GM23338 (cell line): Measurements from ENCODE around the gene KRT84. TPM values are rescaled to one million over a fixed set of nuclear protein-coding genes. Genes with fewer than 3 reads are reported as not detected.

Experiments
- ATAC-seq: fragments of 200-7000 bp; cut with Tn5 transposase; 3 replicates; pipeline ENCODE4 v1.9.1; 2020
- DNase-seq: peaks from one replicate; pipeline ENCODE4 v3.0.0-alpha.2; 2015; ENCODE audit warnings: low spot score
- H2AFZ ChIP-seq: fragments of 200-600 bp; sonication (generic); 2 replicates; pipeline ENCODE4 v1.8.0; 2016; ENCODE audit warnings: antibody characterized with exemption, mild to moderate bottlenecking, moderate library complexity
- H3F3A ChIP-seq: fragments of 200-600 bp; sonication (generic); replicated peaks from 2 replicates; pipeline ENCODE4 v1.8.0; 2017; ENCODE audit warnings: antibody characterized with exemption, mixed run types, low read depth
- H3K27ac ChIP-seq: fragments of 200-600 bp; sonication (generic); 2 replicates; pipeline ENCODE4 v1.6.1; 2016; ENCODE audit warnings: low read depth
- H3K27me3 ChIP-seq: fragments of 200-600 bp; sonication (generic); 2 replicates; pipeline ENCODE4 v1.8.0; 2016; ENCODE audit warnings: mild to moderate bottlenecking, mixed run types, moderate library complexity; ENCODE audit not compliant: insufficient read depth
- H3K36me3 ChIP-seq: fragments of 200-600 bp; sonication (generic); 2 replicates; pipeline ENCODE4 v1.8.0; 2016; ENCODE audit warnings: mild to moderate bottlenecking; ENCODE audit not compliant: insufficient read depth
- H3K4me1 ChIP-seq: fragments of 200-600 bp; sonication (generic); 2 replicates; pipeline ENCODE4 v1.8.0; 2016; ENCODE audit warnings: mild to moderate bottlenecking, moderate library complexity; ENCODE audit not compliant: insufficient read depth
- H3K4me2 ChIP-seq: fragments of 200-600 bp; sonication (generic); 2 replicates; pipeline ENCODE4 v1.7.1; 2017; ENCODE audit warnings: mixed run types
- H3K4me3 ChIP-seq: fragments of 200-600 bp; sonication (generic); 2 replicates; pipeline ENCODE4 v1.6.1; 2016; ENCODE audit warnings: mixed run types
- H3K79me2 ChIP-seq: fragments of 200-600 bp; sonication (generic); replicated peaks from 2 replicates; pipeline ENCODE4 v1.8.0; 2017; ENCODE audit warnings: mild to moderate bottlenecking; ENCODE audit not compliant: insufficient read depth
- H3K9me2 ChIP-seq: fragments of 200-600 bp; sonication (generic); 2 replicates; pipeline ENCODE4 v1.8.0; 2017; ENCODE audit not compliant: insufficient read depth
- H4K20me1 ChIP-seq: fragments of 200-600 bp; sonication (generic); replicated peaks from 2 replicates; pipeline ENCODE4 v1.8.0; 2017; ENCODE audit warnings: mild to moderate bottlenecking; ENCODE audit not compliant: insufficient read depth
- H3K27ac Mint-ChIP-seq: 2 replicates; pipeline ENCODE4 v1.8.0; 2020; ENCODE audit warnings: inconsistent platforms, mild to moderate bottlenecking, moderate library complexity, mixed read lengths
- H3K27me3 Mint-ChIP-seq: 3 replicates; pipeline ENCODE4 v1.8.0; 2022; ENCODE audit warnings: low read depth, mild to moderate bottlenecking, moderate library complexity, mixed read lengths, inconsistent platforms; ENCODE audit not compliant: insufficient read depth, poor library complexity
- H3K36me3 Mint-ChIP-seq: 3 replicates; pipeline ENCODE4 v1.8.0; 2021; ENCODE audit warnings: low read depth, mild to moderate bottlenecking, inconsistent platforms, moderate library complexity, mixed read lengths
- H3K4me1 Mint-ChIP-seq: 3 replicates; pipeline ENCODE4 v1.8.0; 2020; ENCODE audit warnings: mild to moderate bottlenecking, inconsistent platforms, mixed read lengths
- H3K4me3 Mint-ChIP-seq: 3 replicates; pipeline ENCODE4 v1.8.0; 2021; ENCODE audit warnings: moderate library complexity, mild to moderate bottlenecking, inconsistent platforms, mixed read lengths
- H3K9me3 Mint-ChIP-seq: 3 replicates; pipeline ENCODE4 v1.8.0; 2020; ENCODE audit warnings: moderate library complexity, mild to moderate bottlenecking, inconsistent platforms, mixed read lengths
- CREB1 ChIP-seq: fragments of 250-450 bp; sonication (Bioruptor Pico); IDR thresholded peaks from 2 replicates; pipeline ENCODE4 v1.5.0; 2020; ENCODE audit warnings: low read depth, mild to moderate bottlenecking, moderate library complexity
- EZH2 ChIP-seq: fragments of 200-600 bp; sonication (generic); IDR thresholded peaks from one replicate; pipeline ENCODE4 v1.8.0; 2017; ENCODE audit warnings: antibody characterized with exemption, mild to moderate bottlenecking, low read depth; ENCODE audit not compliant: unreplicated experiment
- EZH2phosphoT487 ChIP-seq: fragments of 200-600 bp; sonication (generic); IDR thresholded peaks from one replicate; pipeline ENCODE4 v1.8.1; 2018; ENCODE audit warnings: antibody characterized with exemption; ENCODE audit not compliant: unreplicated experiment
- JUNB ChIP-seq: IDR thresholded peaks from one replicate; pipeline ENCODE4 v1.6.1; 2016; ENCODE audit warnings: antibody characterized with exemption; ENCODE audit not compliant: unreplicated experiment
- NANOG ChIP-seq: IDR thresholded peaks from 2 replicates; pipeline ENCODE4 v1.6.1; 2016; ENCODE audit warnings: antibody characterized with exemption, borderline replicate concordance
- POLR2AphosphoS5 ChIP-seq: IDR thresholded peaks from 2 replicates; pipeline ENCODE4 v1.6.1; 2016; ENCODE audit warnings: antibody characterized with exemption, low read depth
- REST ChIP-seq: IDR thresholded peaks from one replicate; pipeline ENCODE4 v1.6.1; 2018; ENCODE audit warnings: antibody characterized with exemption; ENCODE audit not compliant: unreplicated experiment
- STAT1 ChIP-seq: IDR thresholded peaks from one replicate; pipeline ENCODE4 v1.6.1; 2016; ENCODE audit warnings: antibody characterized with exemption; ENCODE audit not compliant: unreplicated experiment
- ZNF114 ChIP-seq: fragments of 250-450 bp; sonication (Bioruptor Pico); IDR thresholded peaks from 2 replicates; pipeline ENCODE4 v1.5.0; 2020; ENCODE audit warnings: mild to moderate bottlenecking, moderate library complexity
- polyA plus RNA-seq: library from polyadenylated mRNA; unstranded; fragments of >200 nt; fragmentation: Nextera tagmentation; extraction: Ambion mirVana; gene quantifications from 2 replicates; pipeline ENCODE4 v1.2.1, GENCODE V29; 2016
- total RNA-seq: library from RNA; depleted of rRNA; stranded (reverse); fragments of >200 nt; shearing (Covaris generic); gene quantifications from 2 replicates; pipeline ENCODE4 v1.2.3, GENCODE V29; 2014
- TF ChIP-seq, protein P1 (sequence below), 2 experiments: fragments of 200-600 bp in 1 of 2; sonication (generic) in 1 of 2; conservative IDR thresholded peaks; 2 replicates each; pipeline versions ENCODE4 v1.5.1 to v1.6.1; 2016 to 2017; ENCODE audit warnings: antibody characterized with exemption in 2 of 2, low read depth in 2 of 2, mild to moderate bottlenecking in 2 of 2, moderate library complexity in 1 of 2
- TF ChIP-seq, protein P2 (sequence below): IDR thresholded peaks from 2 replicates; pipeline ENCODE4 v1.6.1; 2016; ENCODE audit warnings: antibody characterized with exemption

Gene KRT84
- total and polyA plus RNA-seq, 2 experiments from 2014 or later: not detected

DNA sequence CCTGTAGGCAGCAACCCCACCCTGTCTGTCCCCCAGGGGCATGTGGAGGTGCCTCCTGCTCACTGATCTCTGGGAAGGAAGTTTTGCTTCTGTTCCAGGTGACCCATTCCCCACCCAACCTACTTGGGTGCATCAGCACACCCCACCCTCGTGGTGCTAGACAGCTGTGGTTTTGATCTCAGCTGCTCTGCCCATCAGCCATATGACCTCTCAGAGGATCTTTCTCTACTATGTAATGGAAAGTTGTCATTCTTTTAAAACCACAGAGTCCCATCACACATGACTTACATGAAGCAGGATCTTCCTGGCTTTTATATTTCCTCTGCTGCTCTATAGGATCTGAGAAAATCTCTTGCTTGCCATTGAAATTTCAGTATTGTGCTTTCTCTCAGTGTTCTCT is 34.2 kb upstream of the KRT84 start:
- H3K4me3 ChIP-seq: no peak overlapping the region
- no peak for ATAC-seq
- Mint-ChIP-seq H3K27ac (no peak overlapping the region), H3K9me3 (no peaks in the 10 kb centered on the region; the same call in 2 of the 3 replicates), H3K36me3 (no peaks in the 10 kb centered on the region), H3K27me3 (peaks cover 2% of the 10 kb centered on the region), H3K4me1 (peaks cover 9% of the 10 kb centered on the region), H3K4me3 (no peak overlapping the region)
- H3K9me2 ChIP-seq: 0 out of 2 replicates have a peak, but pooled peaks cover 3% of the 10 kb centered on the region
- H3F3A ChIP-seq: no peaks in the 10 kb centered on the region
- no peak overlapping the region for H3K4me2 ChIP-seq
- no peaks in the 10 kb centered on the region for H3K4me1 ChIP-seq
- H3K27me3 ChIP-seq: no peaks in the 10 kb centered on the region
- H3K27ac ChIP-seq: no peak overlapping the region
- DNase-seq: no peak
- TF ChIP-seq EZH2: no peak
- no peak for TF ChIP-seq REST
- TF ChIP-seq NANOG: no peak
- H2AFZ ChIP-seq: no peak overlapping the region
- no peaks in the 10 kb centered on the region for H3K36me3 ChIP-seq
- no peaks in the 10 kb centered on the region for H3K79me2 ChIP-seq
- H4K20me1 ChIP-seq: no peaks in the 10 kb centered on the region

DNA sequence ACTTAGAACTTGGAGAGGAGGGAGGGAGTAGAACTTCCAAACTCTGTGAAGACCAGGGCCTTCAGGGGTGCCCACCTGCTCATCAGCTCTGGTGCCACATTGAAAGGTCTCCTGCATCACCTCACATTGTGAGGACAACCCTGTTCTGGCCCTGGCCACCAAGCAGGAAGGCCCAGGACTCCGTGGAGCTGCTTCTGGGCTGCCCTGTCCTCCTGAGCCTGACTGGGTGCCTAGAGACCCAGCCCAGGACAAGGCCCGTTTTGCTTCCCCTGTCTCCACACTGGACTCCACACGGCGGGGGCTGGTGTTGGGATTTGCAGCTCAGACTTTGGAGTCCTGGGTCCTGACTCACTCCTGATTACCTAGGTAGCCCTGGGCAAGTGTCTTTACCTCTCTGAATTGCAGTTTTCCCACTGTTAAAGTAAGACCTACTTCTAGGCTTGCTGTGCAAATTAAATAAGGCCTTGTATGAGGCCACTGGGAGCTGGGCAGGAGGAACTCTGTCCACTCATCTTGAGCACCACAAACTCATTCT is 33.2 kb upstream of the KRT84 start:
- Histone ChIP-seq H3K27ac (no peak overlapping the region), H2AFZ (no peak overlapping the region), H3K4me3 (no peak overlapping the region), H3F3A (no peaks in the 10 kb centered on the region), H3K79me2 (no peaks in the 10 kb centered on the region), H3K27me3 (no peaks in the 10 kb centered on the region), H3K4me1 (no peaks in the 10 kb centered on the region), H3K9me2 (0 out of 2 replicates have a peak, but pooled peaks cover 3% of the 10 kb centered on the region), H3K36me3 (no peaks in the 10 kb centered on the region), H3K4me2 (no peak overlapping the region), H4K20me1 (no peaks in the 10 kb centered on the region)
- Mint-ChIP-seq H3K27ac (no peak overlapping the region), H3K27me3 (peaks cover 2% of the 10 kb centered on the region), H3K4me3 (no peak overlapping the region), H3K9me3 (no peaks in the 10 kb centered on the region; the same call in 2 of the 3 replicates), H3K4me1 (peaks cover 9% of the 10 kb centered on the region), H3K36me3 (no peaks in the 10 kb centered on the region)
- ATAC-seq: no peak
- DNase-seq: no peak
- TF ChIP-seq CREB1 (CRISPR knock-in tag): no peak
- no peak for TF ChIP-seq JUNB
- no peak for TF ChIP-seq ZNF114
- no peak for TF ChIP-seq STAT1
- TF ChIP-seq EZH2phosphoT487: no peak
- TF ChIP-seq REST: no peak
- no peak for TF ChIP-seq NANOG
- no peak for TF ChIP-seq POLR2AphosphoS5
- TF ChIP-seq, protein P1, sequence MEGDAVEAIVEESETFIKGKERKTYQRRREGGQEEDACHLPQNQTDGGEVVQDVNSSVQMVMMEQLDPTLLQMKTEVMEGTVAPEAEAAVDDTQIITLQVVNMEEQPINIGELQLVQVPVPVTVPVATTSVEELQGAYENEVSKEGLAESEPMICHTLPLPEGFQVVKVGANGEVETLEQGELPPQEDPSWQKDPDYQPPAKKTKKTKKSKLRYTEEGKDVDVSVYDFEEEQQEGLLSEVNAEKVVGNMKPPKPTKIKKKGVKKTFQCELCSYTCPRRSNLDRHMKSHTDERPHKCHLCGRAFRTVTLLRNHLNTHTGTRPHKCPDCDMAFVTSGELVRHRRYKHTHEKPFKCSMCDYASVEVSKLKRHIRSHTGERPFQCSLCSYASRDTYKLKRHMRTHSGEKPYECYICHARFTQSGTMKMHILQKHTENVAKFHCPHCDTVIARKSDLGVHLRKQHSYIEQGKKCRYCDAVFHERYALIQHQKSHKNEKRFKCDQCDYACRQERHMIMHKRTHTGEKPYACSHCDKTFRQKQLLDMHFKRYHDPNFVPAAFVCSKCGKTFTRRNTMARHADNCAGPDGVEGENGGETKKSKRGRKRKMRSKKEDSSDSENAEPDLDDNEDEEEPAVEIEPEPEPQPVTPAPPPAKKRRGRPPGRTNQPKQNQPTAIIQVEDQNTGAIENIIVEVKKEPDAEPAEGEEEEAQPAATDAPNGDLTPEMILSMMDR (conservative IDR thresholded peaks at IDR 0.05; ENCODE audit: low read depth in 2 of 2): no peak
- no peak for TF ChIP-seq EZH2
- TF ChIP-seq, protein P2, sequence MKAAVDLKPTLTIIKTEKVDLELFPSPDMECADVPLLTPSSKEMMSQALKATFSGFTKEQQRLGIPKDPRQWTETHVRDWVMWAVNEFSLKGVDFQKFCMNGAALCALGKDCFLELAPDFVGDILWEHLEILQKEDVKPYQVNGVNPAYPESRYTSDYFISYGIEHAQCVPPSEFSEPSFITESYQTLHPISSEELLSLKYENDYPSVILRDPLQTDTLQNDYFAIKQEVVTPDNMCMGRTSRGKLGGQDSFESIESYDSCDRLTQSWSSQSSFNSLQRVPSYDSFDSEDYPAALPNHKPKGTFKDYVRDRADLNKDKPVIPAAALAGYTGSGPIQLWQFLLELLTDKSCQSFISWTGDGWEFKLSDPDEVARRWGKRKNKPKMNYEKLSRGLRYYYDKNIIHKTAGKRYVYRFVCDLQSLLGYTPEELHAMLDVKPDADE: no peak
